Psoas muscle (tissue), 8 donors: ENCODE measurements around the gene FANK1. TPM values are rescaled to one million over a fixed set of nuclear protein-coding genes. Genes with fewer than 3 reads are reported as not detected.

Experiments used
- ATAC-seq, 4 donors: fragments of 200-7000 bp; cut with Tn5 transposase; one replicate each; pipeline ENCODE4 v1.9.1; 2020; ENCODE audit warnings: moderate library complexity in 3 of 4, mild to moderate bottlenecking in 2 of 4
- DNase-seq, 2 donors: peaks; one replicate each; pipeline ENCODE4 v3.0.0-alpha.2; 2020
- H3K27ac ChIP-seq: fragments of 200-600 bp; one replicate; pipeline ENCODE4 v1.8.0; 2022
- H3K27me3 ChIP-seq, 3 donors: fragments of 200-600 bp in 1 of 3; one replicate each; pipeline versions ENCODE4 v1.6.1 to v1.8.0; 2013 to 2022; ENCODE audit warnings: low read length in 2 of 3, mild to moderate bottlenecking in 2 of 3, moderate library complexity in 1 of 3; ENCODE audit not compliant: insufficient read depth in 3 of 3
- H3K36me3 ChIP-seq, 2 donors: fragments of 200-600 bp in 1 of 2; one replicate each; pipeline versions ENCODE4 v1.6.1 to v1.8.0; 2013 to 2022; ENCODE audit warnings: low read depth in 1 of 2, mild to moderate bottlenecking in 1 of 2, moderate library complexity in 1 of 2; ENCODE audit not compliant: insufficient read depth in 1 of 2
- H3K4me1 ChIP-seq: fragments of 200-600 bp; one replicate; pipeline ENCODE4 v1.8.0; 2022
- H3K4me3 ChIP-seq: fragments of 200-600 bp; one replicate; pipeline ENCODE4 v1.8.0; 2022; ENCODE audit warnings: mild to moderate bottlenecking
- H3K9me3 ChIP-seq: fragments of 200-600 bp; one replicate; pipeline ENCODE4 v1.8.0; 2022
- WGBS, 3 donors: extraction: QIAGEN DNeasy Blood & Tissue Kit; methylation state at CpG; one replicate each; pipeline versions ENCODE4 v1.1.6 to v1.1.7; 2013; 5-methylcytosine and 5-hydroxymethylcytosine counted together
- intact Hi-C, 2 donors: fragments of 100-400 bp; cut with DNase I; formaldehyde crosslinking; loops; one replicate each; pipeline versions ENCODE4 v1.11.0 to v1.14.2; 2022
- polyA plus RNA-seq, 3 donors: library from polyadenylated mRNA; stranded (reverse); fragments of 200-250 nt; gene quantifications; one replicate each; pipeline ENCODE4 v1.2.3, GENCODE V29; 2013
- total RNA-seq, 4 donors: library from RNA; stranded (reverse); fragmentation: NEBNext Ultra II Directional in 2 of 4; extraction: Animal tissue kit (Norgen Biotek cat#: 25700) in 2 of 4; gene quantifications; one replicate each; pipeline versions ENCODE4 v1.2.1 to v1.2.4, GENCODE V29; 2021 to 2023
- TF ChIP-seq, protein P1 (sequence below): fragments of 200-600 bp; IDR thresholded peaks from one replicate; pipeline ENCODE4 v1.8.0; 2022; ENCODE audit warnings: antibody characterized with exemption
- donor health status: healthy with polysubstance abuse.
- donor health status: DM: no; HTN: no; CAD: no; lungs with moderate emphysema.
- donor health status: Bipolar disorder and iron deficiency.
- donor health status: healthy.
- donor health status: DM: yes; HTN: yes; CAD: no.
- donor health status: DM: no; HTN: no; CAD: no.
- donor health status: DM: no; HTN: no; CAD: no.
- donor health status: DM: yes; HTN: yes; CAD: no.

Gene FANK1
- total and polyA plus RNA-seq, 7 donors, result 0.23 to 0.49 (median 0.29) TPM; not detected in 3

DNA sequence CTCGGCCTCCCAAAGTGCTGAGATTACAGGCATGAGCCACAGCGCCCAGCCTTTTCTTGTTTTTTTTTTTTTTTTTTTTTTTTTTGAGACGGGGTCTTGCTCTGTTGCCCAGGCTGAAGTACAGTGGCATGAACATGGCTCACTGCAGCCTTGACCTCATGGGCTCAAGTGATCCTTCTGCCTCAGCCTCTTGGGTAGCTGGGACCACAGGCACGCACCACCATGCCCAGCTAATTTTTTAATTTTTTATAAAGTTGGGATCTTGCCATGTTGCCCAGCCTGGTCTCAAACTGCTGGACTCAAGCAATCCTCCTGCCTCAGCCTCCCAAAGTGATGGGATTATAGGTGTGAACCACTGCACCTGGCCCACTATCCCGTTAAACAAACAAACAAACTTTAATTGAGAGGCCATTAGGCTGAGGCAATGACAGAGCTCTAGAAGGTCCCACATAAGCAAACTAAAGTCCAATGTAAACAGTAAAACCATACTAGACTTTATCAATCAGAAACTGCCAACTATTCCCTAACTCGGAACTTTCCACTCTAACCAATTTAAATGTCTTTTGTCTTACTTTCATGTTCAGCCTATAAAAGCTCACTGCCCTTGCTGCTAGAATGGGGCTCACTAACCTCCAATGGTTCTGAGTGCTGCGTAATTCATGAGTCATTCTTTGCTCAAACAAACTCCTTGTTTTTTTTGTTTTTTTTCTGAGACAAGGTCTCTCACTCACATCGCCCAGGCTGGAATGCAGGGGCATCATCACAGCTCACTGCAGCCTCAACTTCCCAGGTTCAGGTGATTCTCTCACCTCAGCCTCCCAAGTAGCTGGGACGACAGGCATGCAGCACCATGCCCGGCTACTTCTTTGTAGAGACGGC lies 17.2 kb upstream of the FANK1 start:
- ATAC-seq (no peak), DNase-seq (no peak)
- H3K9me3 ChIP-seq, result peaks cover 11% of the 10 kb centered on the region
- TF ChIP-seq, protein P1, sequence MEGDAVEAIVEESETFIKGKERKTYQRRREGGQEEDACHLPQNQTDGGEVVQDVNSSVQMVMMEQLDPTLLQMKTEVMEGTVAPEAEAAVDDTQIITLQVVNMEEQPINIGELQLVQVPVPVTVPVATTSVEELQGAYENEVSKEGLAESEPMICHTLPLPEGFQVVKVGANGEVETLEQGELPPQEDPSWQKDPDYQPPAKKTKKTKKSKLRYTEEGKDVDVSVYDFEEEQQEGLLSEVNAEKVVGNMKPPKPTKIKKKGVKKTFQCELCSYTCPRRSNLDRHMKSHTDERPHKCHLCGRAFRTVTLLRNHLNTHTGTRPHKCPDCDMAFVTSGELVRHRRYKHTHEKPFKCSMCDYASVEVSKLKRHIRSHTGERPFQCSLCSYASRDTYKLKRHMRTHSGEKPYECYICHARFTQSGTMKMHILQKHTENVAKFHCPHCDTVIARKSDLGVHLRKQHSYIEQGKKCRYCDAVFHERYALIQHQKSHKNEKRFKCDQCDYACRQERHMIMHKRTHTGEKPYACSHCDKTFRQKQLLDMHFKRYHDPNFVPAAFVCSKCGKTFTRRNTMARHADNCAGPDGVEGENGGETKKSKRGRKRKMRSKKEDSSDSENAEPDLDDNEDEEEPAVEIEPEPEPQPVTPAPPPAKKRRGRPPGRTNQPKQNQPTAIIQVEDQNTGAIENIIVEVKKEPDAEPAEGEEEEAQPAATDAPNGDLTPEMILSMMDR, result no peak
- 87 to 91% (median 87%) methylated on average over 11 of the region's 11 CpGs for WGBS, 3 donors
- H3K4me3 ChIP-seq, result no peak overlapping the region
- H3K4me1 ChIP-seq, result no peaks in the 10 kb centered on the region
- H3K27me3 ChIP-seq, result no peaks in the 10 kb centered on the region
- no peak overlapping the region for H3K27ac ChIP-seq
- intact Hi-C loops, result no loop called here
- peaks cover 8 to 36% of the 10 kb centered on the region in 2 donors for H3K36me3 ChIP-seq

DNA sequence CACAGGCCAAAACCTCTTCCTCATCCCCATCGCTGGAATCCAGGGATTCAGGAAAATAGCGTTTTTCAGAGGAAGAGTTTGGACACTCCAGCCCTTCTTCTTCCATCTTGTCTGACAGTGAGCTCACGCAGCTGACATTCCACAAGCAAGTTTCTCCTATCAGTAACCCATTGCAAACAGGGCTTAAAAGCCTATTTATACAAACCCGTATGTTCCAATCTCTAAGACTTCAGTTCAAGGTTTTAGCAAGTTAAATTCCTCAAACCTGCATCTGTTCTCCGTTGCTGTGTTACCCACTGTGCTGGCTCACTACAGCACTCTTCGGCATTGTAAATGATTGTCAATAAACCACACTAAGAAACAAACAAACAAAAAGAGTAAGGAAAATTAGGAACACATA lies 15.6 kb upstream of the FANK1 start:
- no peak for ATAC-seq
- Histone ChIP-seq H3K9me3 (peaks cover 11% of the 10 kb centered on the region), H3K27ac (no peak overlapping the region), H3K4me1 (no peaks in the 10 kb centered on the region), H3K27me3 (no peaks in the 10 kb centered on the region), H3K4me3 (no peak overlapping the region), H3K36me3 (peaks cover 7 to 43% of the 10 kb centered on the region in 2 donors)
- DNase-seq, result no peak
- 67 to 75% (median 69%) methylated on average over 6 of the region's 6 CpGs for WGBS, 3 donors
- intact Hi-C loops, result no loop called here
- TF ChIP-seq, protein P1, result no peak

DNA sequence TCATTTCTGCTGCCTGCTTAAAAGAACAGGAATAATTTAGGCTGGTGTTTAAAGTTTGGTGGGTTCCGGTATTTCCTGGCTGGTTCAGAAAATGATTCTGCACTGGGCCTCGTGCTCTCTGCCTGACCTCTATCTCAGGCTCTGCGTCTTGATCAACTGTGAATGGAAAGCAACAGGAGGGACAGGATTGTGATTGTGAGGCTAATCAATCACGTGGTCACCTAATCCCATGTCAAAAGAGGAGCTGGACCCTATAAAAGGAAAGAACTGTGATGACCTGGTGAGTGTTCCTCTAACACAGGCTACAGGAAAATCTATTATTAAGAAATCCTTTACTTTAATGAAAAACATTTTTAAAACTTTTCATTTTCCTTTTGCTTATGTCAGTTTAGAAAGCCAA lies 15.2 kb upstream of the FANK1 start, which contains the start of gene DHX32:
Gene DHX32 (minus strand): TSS at position 101 of the 400 bp plus-strand sequence. CDS start 468 bp downstream, outside the sequence.
- no peak for ATAC-seq
- Histone ChIP-seq H3K27ac (no peak within 1 kb of the TSS), H3K4me3 (no peak within 1 kb of the TSS)

DNA sequence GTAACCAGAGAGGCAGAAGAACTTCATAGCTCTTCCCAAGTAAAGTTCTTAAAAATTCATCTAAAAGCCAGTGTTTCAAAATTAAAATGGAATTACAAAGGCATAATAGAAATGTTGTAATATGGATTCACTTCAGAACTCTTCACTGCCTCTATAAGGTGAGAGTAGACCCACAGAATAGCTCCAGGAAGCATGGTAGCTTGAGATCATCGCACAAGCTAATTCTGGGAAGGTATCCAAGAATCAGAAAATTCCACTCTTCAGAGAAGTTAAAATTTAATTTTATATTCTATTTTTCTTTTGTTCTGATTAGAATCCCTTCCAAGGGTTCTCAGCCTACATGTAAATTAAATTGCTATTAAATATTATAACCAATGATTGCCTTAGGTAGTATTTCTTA lies 13.8 kb upstream of the FANK1 start:
- Histone ChIP-seq H3K4me1 (no peaks in the 10 kb centered on the region), H3K4me3 (no peak overlapping the region), H3K9me3 (no peaks in the 10 kb centered on the region), H3K36me3 (peaks cover 0 to 34% of the 10 kb centered on the region in 2 donors), H3K27ac (no peak overlapping the region), H3K27me3 (no peaks in the 10 kb centered on the region)
- intact Hi-C loops, result no loop called here
- WGBS, 3 donors, result 73 to 90% (median 77%) methylated on average over 1 of the region's 1 CpG
- TF ChIP-seq, protein P1, result no peak
- ATAC-seq (no peak), DNase-seq (no peak)

More for the DNA sequence above, 15.2 kb upstream of the FANK1 start, which contains the start of gene DHX32:
- intact Hi-C loops, result no loop called here
- DNase-seq, result no peak
- 69 to 76% (median 72%) methylated on average over 4 of the region's 4 CpGs for WGBS, 3 donors
- H3K27me3 ChIP-seq, result no peaks in the 10 kb centered on the region
- H3K36me3 ChIP-seq, result peaks cover 3 to 43% of the 10 kb centered on the region in 2 donors
- H3K4me1 ChIP-seq, result no peaks in the 10 kb centered on the region
- peaks cover 7% of the 10 kb centered on the region for H3K9me3 ChIP-seq
- TF ChIP-seq, protein P1, result no peak
